ENCODE measurements around the gene HYAL4. TPM values are rescaled to one million over a fixed set of nuclear protein-coding genes. Genes with fewer than 3 reads are reported as not detected.
"Not testable (repeated sequence)": the region's sequence is repeated elsewhere in the genome, so short reads cannot be mapped to it uniquely, and the experiment has no call there.

Gene HYAL4
- total RNA-seq, 4 donors from 2014 or later: not detected

GRCh38 chr7:123876557-123877256 lies 31.7 kb downstream of the HYAL4 start:
- Histone ChIP-seq H3K4me1 (peaks cover 0 to 8% (median 0%) of the 10 kb centered on the region in 4 donors), H3K4me3 (no peak overlapping the region), H3K27me3 (no peaks in the 10 kb centered on the region), H3K36me3 (no peaks in the 10 kb centered on the region), H3K9me3 (no peaks in the 10 kb centered on the region), H3K27ac (no peak overlapping the region)
- no peak for DNase-seq (ENCODE audit: low spot score in 2 of 2)
- 78% methylated on average over 7 of the region's 7 CpGs for WGBS, 2 donors
- TF ChIP-seq EP300 (IDR thresholded peaks at IDR 0.05) (no peak), POLR2A (IDR thresholded peaks at IDR 0.05) (no peak), CTCF (IDR thresholded peaks at IDR 0.05) (no peak)

- TF ChIP-seq EP300 (IDR thresholded peaks at IDR 0.05) (no peak), POLR2A (IDR thresholded peaks at IDR 0.05) (no peak)
- H3K9me3 ChIP-seq: no peaks in the 10 kb centered on the region
- DNase-seq (ENCODE audit: low spot score in 2 of 2): no peak
- no peaks in the 10 kb centered on the region for H3K27me3 ChIP-seq
- 80 to 82% methylated on average over 4 of the region's 4 CpGs for WGBS, 2 donors
- H3K4me1 ChIP-seq: no peaks in the 10 kb centered on the region
- H3K4me3 ChIP-seq: no peak overlapping the region
- no peaks in the 10 kb centered on the region for H3K36me3 ChIP-seq
- no peak overlapping the region for H3K27ac ChIP-seq
These were observed 34.7 kb downstream of the HYAL4 start for GRCh38 chr7:123879628-123880027.

- no peak overlapping the region for H3K27ac ChIP-seq
These were observed 36.3 kb downstream of the HYAL4 start for GRCh38 chr7:123881300-123881699.

DNA sequence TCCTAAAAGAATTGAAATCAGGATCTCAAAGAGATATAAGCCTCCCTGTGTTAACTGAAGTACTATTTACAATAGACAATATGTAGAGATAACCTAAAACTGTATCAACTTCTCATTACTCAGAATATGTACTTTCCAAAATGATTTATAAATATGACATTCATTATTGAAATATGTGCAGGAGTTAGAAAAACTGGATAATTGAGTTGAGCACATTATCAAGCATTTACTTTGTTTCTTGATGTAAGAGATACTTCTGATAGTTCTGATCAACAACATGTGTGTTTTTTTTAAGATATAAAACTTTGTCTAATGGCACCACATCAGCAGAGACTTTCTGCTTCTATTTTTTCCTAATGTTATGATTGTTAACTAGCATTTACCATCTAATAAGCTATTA lies 38.2 kb downstream of the HYAL4 start:
- TF ChIP-seq POLR2A (IDR thresholded peaks at IDR 0.05): no peak
- TF ChIP-seq CTCF (IDR thresholded peaks at IDR 0.05): no peak
- TF ChIP-seq EP300 (IDR thresholded peaks at IDR 0.05): no peak
- no peak for DNase-seq (ENCODE audit: low spot score in 2 of 2)

More at GRCh38 chr7:123881300-123881699, 36.3 kb downstream of the HYAL4 start:
- no peaks in the 10 kb centered on the region for H3K36me3 ChIP-seq
- no peak overlapping the region for H3K4me3 ChIP-seq
- no peaks in the 10 kb centered on the region for H3K9me3 ChIP-seq
- WGBS, 2 donors: 75 to 90% methylated on average over 2 of the region's 2 CpGs
- no peaks in the 10 kb centered on the region for H3K27me3 ChIP-seq
- DNase-seq (ENCODE audit: low spot score in 2 of 2): no peak
- TF ChIP-seq EP300 (IDR thresholded peaks at IDR 0.05) (no peak), POLR2A (IDR thresholded peaks at IDR 0.05) (no peak), CTCF (IDR thresholded peaks at IDR 0.05) (no peak)
- no peaks in the 10 kb centered on the region for H3K4me1 ChIP-seq

GRCh38 chr7:123888192-123888591 lies 43.2 kb downstream of the HYAL4 start:
- Histone ChIP-seq H3K36me3 (no peaks in the 10 kb centered on the region), H3K27ac (no peak overlapping the region), H3K27me3 (no peaks in the 10 kb centered on the region), H3K4me1 (no peaks in the 10 kb centered on the region), H3K9me3 (peaks cover 0 to 6% (median 0%) of the 10 kb centered on the region in 4 donors), H3K4me3 (no peak overlapping the region)
- TF ChIP-seq POLR2A (IDR thresholded peaks at IDR 0.05) (no peak), CTCF (IDR thresholded peaks at IDR 0.05) (no peak), EP300 (IDR thresholded peaks at IDR 0.05) (no peak)
- no peak for DNase-seq (ENCODE audit: low spot score in 2 of 2)

More for the DNA sequence above, 38.2 kb downstream of the HYAL4 start:
- Histone ChIP-seq H3K36me3 (no peaks in the 10 kb centered on the region), H3K4me3 (no peak overlapping the region), H3K9me3 (no peaks in the 10 kb centered on the region), H3K27ac (no peak overlapping the region), H3K4me1 (no peaks in the 10 kb centered on the region), H3K27me3 (no peaks in the 10 kb centered on the region)

- H3K4me1 ChIP-seq; H3K27ac ChIP-seq; H3K27me3 ChIP-seq; DNase-seq (ENCODE audit: low spot score in 2 of 2); H3K4me3 ChIP-seq; H3K36me3 ChIP-seq: not testable (repeated sequence)
- WGBS, 2 donors: 92 to 93% methylated on average over 10 of the region's 10 CpGs
- peaks cover 0 to 21% (median 0%) of the 10 kb centered on the region in 4 donors for H3K9me3 ChIP-seq
These were observed 49.8 kb downstream of the HYAL4 start for GRCh38 chr7:123894753-123895152.
